ENCODE results near the gene RPUSD1. TPM values are rescaled to one million over a fixed set of nuclear protein-coding genes. Genes with fewer than 3 reads are reported as not detected.

RPUSD1 gene
- polyA plus RNA-seq, 1 of the 3 experiments (the other 2 are of a cell fraction): 27.7 TPM

DNA sequence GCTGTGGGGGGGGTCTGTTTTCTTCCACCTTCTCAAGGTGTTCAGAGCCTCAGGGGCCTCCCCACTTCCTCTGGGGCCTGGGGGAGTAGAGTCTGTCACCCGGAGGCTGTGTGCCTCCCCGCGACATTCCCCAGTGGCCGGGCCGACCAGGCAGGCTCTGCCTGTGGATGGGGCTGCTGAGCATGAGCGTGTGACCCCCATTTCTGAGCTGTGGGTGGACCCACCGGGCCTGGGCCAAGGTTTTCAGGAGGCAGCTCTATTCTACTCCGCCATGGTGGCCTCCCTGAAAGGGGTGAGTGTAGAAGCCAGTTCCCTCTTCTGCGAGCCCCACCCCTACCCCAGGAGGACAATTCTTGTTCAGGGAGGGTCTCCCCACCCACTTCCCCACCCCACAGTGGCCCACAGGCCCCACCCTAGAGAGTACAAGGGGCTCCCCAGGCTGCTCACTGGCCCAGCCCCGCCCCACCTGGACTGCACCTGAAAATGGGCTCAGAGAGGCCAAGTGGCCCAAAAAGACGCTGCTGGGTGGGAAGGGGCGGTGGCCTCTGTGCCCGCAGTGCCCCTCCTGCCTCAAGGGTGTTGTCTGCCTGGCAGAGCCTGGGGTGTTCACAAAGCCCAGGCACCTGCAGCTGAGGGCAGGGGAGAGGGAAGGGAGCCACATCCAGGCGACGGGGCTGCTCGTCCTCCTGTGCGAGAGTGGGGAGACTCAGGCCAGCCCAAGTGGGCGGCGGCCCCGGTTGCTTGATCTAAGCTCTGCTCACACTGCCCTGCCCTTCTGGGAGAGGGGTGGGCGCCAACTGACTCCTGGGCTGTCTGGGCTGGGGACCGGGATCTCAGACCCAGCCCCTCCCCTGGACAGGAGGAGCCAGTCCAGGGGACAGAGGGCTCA is 26.3 kb downstream of the RPUSD1 start:
- Histone ChIP-seq H4K20me1 (ENCODE audit: insufficient read depth) (no peaks in the 10 kb centered on the region), H3K79me2 (ENCODE audit: insufficient read depth) (no peaks in the 10 kb centered on the region), H3K9me2 (no peaks in the 10 kb centered on the region), H3K4me2 (no peak overlapping the region), H3K4me3 (ENCODE audit: low read depth in 2 of 2, low read length in 1 of 2) (no peak overlapping the region), H3K36me3 (replicated peaks in 1 of 2; ENCODE audit: control insufficient read depth in 1 of 2, insufficient read depth in 2 of 2, low read length in 1 of 2) (no peaks in the 10 kb centered on the region), H3K9ac (no peak overlapping the region), H3K9me3 (no peaks in the 10 kb centered on the region), H3F3A (replicated peaks; ENCODE audit: insufficient read depth) (no peaks in the 10 kb centered on the region), H3K27ac (ENCODE audit: low read depth in 2 of 2, low read length in 1 of 2) (no peak overlapping the region), H2AFZ (ENCODE audit: low read depth) (no peak overlapping the region), H3K27me3 (ENCODE audit: insufficient read depth) (no peaks in the 10 kb centered on the region), H3K4me1 (ENCODE audit: control insufficient read depth in 1 of 2, insufficient read depth in 2 of 2, low read depth in 1 of 2, low read length in 1 of 2) (no peaks in the 10 kb centered on the region)
- DNase-seq: no peak
- ChIA-PET POLR2A (no interaction called here), CTCF (interaction anchor here (1.3 kb wide), 1 partner anchor 15 kb away, joined by 3 read pairs; no protein-coding TSS in a partner anchor)
- WGBS (ENCODE audit: low lambda C conversion rate): 90% methylated on average over 3 of the region's 22 CpGs
- TF ChIP-seq CHD2 (IDR thresholded peaks at IDR 0.05; ENCODE audit: low read length, partially characterized antibody): no peak
- no peak for TF ChIP-seq USF2 (IDR thresholded peaks at IDR 0.05; ENCODE audit: borderline replicate concordance, low read depth, low read length)
- TF ChIP-seq RCOR1 (IDR thresholded peaks at IDR 0.05; ENCODE audit: low read length): no peak
- TF ChIP-seq TEAD4 (IDR thresholded peaks at IDR 0.05; ENCODE audit: borderline replicate concordance, insufficient read depth): no peak
- TF ChIP-seq, protein P1, sequence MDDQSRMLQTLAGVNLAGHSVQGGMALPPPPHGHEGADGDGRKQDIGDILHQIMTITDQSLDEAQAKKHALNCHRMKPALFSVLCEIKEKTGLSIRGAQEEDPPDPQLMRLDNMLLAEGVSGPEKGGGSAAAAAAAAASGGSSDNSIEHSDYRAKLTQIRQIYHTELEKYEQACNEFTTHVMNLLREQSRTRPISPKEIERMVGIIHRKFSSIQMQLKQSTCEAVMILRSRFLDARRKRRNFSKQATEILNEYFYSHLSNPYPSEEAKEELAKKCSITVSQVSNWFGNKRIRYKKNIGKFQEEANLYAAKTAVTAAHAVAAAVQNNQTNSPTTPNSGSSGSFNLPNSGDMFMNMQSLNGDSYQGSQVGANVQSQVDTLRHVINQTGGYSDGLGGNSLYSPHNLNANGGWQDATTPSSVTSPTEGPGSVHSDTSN (IDR thresholded peaks at IDR 0.05): no peak
- no peak for TF ChIP-seq ELF1 (IDR thresholded peaks at IDR 0.05)
- TF ChIP-seq, protein P2, sequence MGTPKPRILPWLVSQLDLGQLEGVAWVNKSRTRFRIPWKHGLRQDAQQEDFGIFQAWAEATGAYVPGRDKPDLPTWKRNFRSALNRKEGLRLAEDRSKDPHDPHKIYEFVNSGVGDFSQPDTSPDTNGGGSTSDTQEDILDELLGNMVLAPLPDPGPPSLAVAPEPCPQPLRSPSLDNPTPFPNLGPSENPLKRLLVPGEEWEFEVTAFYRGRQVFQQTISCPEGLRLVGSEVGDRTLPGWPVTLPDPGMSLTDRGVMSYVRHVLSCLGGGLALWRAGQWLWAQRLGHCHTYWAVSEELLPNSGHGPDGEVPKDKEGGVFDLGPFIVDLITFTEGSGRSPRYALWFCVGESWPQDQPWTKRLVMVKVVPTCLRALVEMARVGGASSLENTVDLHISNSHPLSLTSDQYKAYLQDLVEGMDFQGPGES (IDR thresholded peaks at IDR 0.05; ENCODE audit: low read depth, low read length): no peak
- TF ChIP-seq RFX5 (IDR thresholded peaks at IDR 0.05; ENCODE audit: low read length): no peak
- no peak for TF ChIP-seq FOXM1 (IDR thresholded peaks at IDR 0.05; ENCODE audit: low read depth)

DNA sequence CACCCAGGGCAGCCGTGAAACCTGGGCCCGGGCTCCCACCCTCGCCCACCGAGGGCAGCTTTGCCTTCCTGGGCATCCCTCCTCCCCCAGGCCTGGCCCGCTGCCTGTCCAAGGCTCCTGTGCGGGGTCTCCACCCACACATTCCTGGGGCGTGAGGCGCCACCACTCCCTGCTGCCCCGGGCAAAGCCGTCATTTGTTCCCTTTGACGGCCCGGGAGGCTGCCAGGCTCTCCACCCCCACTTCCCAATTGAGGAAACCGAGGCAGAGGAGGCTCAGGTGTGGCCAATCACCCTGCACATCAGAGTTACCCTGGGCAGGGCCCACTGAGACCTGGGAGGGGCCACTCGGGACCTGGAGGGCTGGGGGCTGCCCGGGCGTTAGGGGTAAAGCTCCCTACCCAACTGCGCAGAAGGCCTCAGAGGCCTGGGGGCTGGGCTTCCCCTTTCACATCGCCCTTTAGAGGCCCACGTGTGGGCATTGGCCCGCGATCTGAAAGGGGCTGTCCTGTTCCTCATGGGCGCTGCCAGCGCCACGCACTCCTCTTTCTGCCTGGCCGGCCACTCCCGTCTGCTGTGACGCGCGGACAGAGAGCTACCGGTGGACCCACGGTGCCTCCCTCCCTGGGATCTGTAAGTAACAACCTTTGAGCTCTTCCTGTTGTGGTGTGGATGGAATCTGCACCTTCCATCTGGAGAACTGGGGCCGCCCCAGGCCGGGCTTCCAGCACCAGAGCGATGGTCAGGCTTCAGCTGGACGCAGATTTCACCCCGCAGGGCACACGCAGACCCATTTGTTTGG is 27.4 kb downstream of the RPUSD1 start, which contains the start of gene MSLN:
Gene MSLN, plus strand, starts transcription at position 190 of the 799 bp plus-strand sequence. CDS start 1,947 bp downstream, outside the sequence.
- Histone ChIP-seq H3K4me2 (no peak within 1 kb of the TSS), H3K36me3 (replicated peaks in 1 of 2; ENCODE audit: control insufficient read depth in 1 of 2, insufficient read depth in 2 of 2, low read length in 1 of 2) (no peaks in the 10 kb centered on the region), H3K4me3 (ENCODE audit: low read depth in 2 of 2, low read length in 1 of 2) (no peak within 1 kb of the TSS), H3K4me1 (ENCODE audit: control insufficient read depth in 1 of 2, insufficient read depth in 2 of 2, low read depth in 1 of 2, low read length in 1 of 2) (no peaks in the 10 kb centered on the region), H4K20me1 (ENCODE audit: insufficient read depth) (no peaks in the 10 kb centered on the region), H3K9ac (no peak within 1 kb of the TSS), H3K9me3 (peaks cover 3% of the 10 kb centered on the region; the same call in 1 of the 2 replicates), H3K9me2 (no peaks in the 10 kb centered on the region), H2AFZ (ENCODE audit: low read depth) (no peak within 1 kb of the TSS), H3K27ac (ENCODE audit: low read depth in 2 of 2, low read length in 1 of 2) (no peak within 1 kb of the TSS), H3F3A (replicated peaks; ENCODE audit: insufficient read depth) (no peaks in the 10 kb centered on the region), H3K79me2 (ENCODE audit: insufficient read depth) (no peaks in the 10 kb centered on the region), H3K27me3 (ENCODE audit: insufficient read depth) (no peaks in the 10 kb centered on the region)
- ChIA-PET CTCF (interaction anchor here (0.9 to 1.7 kb wide), 6 partner anchors 11 to 295 kb away, joined by 3 to 5 read pairs (median 3); no protein-coding TSS in a partner anchor), POLR2A (no interaction called here)
- no peak for DNase-seq
- TF ChIP-seq MEF2A (IDR thresholded peaks at IDR 0.05; ENCODE audit: borderline replicate concordance, low read depth): no peak
- TF ChIP-seq JUND (IDR thresholded peaks at IDR 0.05): no peak
- TF ChIP-seq RXRA (IDR thresholded peaks at IDR 0.05; ENCODE audit: borderline replicate concordance, low read depth): no peak
- TF ChIP-seq FOXJ3 (CRISPR knock-in tag; IDR thresholded peaks at IDR 0.05): no peak
- whole genome bisulfite sequencing (ENCODE audit: low lambda C conversion rate): 75% methylated on average over 25 of the region's 37 CpGs
